GM12875 (cell line): ENCODE measurements around the gene NEFH.

ENCODE experiments used
- H3K4me3 ChIP-seq: one replicate; pipeline ENCODE4 v1.5.1; 2011; ENCODE audit warnings: low read depth, low read length, control low read depth
- CTCF ChIP-seq: IDR thresholded peaks from 2 replicates; pipeline ENCODE4 v1.5.1; 2011; ENCODE audit warnings: low read depth, mild to moderate bottlenecking, control low read depth, inconsistent platforms, low read length, moderate library complexity, borderline replicate concordance; ENCODE audit not compliant: insufficient read depth

NEFH gene

GRCh38 chr22:29454276-29454675 lies 25.7 kb upstream of the NEFH start:
- no peak for TF ChIP-seq CTCF
- H3K4me3 ChIP-seq: no peak overlapping the region

DNA sequence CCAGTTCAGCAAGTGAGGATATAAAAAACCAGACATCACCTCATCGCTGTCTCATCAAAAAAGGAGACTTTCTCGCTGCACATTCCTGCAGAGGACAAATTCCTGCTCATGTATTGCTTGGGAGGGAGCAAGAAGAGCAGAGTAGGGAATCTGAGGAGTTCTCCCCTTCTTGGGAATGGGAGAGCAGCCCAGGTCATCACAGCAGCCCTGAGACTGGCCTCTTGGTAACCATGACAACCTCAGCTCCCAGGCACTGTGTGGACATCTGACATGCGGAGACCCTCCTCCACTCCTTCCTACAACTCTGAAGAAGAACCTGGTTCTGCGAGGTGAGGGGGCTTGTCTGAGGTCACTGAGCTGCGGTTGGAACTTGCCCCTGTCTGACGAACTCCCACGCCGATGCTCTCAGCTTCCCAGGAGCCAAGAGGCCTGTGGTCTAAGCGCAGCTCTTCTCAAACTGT lies 23.8 kb upstream of the NEFH start:
- TF ChIP-seq CTCF: no peak
- H3K4me3 ChIP-seq: no peak overlapping the region

DNA sequence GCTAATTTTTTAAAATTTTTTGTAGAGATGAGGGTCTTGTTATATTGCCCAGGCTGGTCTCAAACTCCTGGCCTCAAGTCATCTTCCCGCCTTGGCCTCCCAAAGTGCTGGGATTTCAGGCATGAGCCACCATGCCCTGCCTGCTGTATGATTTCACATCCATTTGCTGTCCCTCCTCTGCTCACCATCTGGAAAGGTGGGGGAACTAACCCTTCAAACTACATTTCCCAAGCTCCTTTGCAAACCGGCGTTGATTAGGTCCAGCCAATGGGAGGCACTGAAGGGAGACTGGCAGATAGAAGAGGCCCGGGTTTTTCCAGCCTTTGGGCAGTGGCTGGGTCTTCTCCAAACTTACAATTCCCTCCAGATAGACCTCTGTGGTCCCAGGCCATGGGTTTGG lies 22.3 kb upstream of the NEFH start:
- TF ChIP-seq CTCF: no peak

DNA sequence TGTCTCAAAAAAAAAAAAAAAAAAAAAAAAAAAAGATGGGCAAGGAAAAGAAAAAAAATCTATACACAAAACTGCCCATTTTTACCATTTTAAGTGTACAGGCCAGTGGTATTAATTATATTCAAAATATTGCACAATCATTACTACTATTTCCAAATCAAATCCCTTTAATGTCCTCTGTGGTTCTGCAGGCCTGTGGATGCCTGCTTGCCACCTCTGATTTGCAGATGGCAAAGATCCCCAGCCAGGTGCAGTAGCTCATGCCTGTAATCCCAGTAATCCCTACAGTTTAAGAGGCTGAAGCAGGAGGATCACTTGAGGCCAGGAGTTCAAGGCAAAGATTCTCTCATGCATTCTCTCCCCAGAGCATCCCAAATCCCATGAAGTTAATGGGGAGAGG lies 21.5 kb upstream of the NEFH start:
- H3K4me3 ChIP-seq: no peak overlapping the region
- no peak for TF ChIP-seq CTCF

More for the DNA sequence above, 22.3 kb upstream of the NEFH start:
- H3K4me3 ChIP-seq: no peak overlapping the region

DNA sequence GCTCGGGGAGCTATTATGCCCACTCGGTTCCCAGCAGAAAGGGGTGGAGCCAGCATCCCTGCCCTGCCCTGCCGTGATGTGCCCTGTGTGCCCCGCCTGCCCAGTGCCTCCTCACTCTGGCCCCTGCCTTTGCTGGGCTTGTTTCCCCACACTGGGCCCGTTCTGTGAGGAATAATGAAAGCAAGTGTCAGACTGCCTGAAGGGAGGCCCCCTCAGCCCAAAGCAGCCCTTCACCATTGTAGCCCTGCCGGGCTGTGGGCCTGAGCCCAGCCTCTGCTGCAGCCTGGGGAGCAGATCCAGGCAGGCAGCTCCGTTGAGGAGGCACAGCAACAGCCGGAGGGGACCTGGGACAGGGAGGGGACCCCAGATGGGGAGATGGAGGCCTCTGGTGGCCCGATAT lies 20.2 kb upstream of the NEFH start:
- no peak for TF ChIP-seq CTCF
- no peak overlapping the region for H3K4me3 ChIP-seq

DNA sequence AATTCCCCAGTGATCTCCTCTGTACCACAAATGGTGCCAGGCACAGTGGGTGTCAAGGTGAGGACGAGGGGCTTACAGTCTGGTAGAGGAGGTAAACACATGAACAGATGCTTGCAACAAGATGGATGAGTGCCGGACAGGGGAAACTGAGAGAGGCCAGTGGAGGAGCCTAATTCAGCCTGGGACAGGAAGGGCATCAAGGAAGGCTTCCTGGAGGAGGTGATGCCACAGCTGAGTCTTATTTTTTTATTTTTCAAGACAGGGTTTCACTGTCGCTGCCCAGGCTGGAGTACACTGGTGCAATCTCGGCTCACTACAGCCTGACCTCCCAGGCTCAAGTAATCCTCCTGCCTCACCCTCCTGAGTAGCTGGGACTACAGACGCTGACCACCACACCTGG lies 18.8 kb upstream of the NEFH start:
- H3K4me3 ChIP-seq: no peak overlapping the region
- TF ChIP-seq CTCF: no peak

GRCh38 chr22:29463629-29464028 lies 16.4 kb upstream of the NEFH start:
- H3K4me3 ChIP-seq: no peak overlapping the region
- TF ChIP-seq CTCF: no peak
